ENCODE measurements around the gene HNF1A. TPM values are rescaled to one million over a fixed set of nuclear protein-coding genes. Genes with fewer than 3 reads are reported as not detected.
"Not testable (repeated sequence)": the region's sequence is repeated elsewhere in the genome, so short reads cannot be mapped to it uniquely, and the experiment has no call there.

Gene HNF1A
- total RNA-seq, 1 donor from 2014 or later: not detected

- H3K4me3 ChIP-seq (ENCODE audit: low read length in 3 of 3): peak within 1 kb of the TSS; percentile 63 to 80 (median 73)
- no peaks in the 10 kb centered on the region for H3K36me3 ChIP-seq (ENCODE audit: control insufficient read depth in 3 of 3, insufficient read depth in 3 of 3, low read length in 3 of 3)
- peaks cover 9 to 19% (median 14%) of the 10 kb centered on the region in 3 donors for H3K27me3 ChIP-seq (ENCODE audit: control insufficient read depth in 3 of 3, insufficient read depth in 3 of 3, low read length in 3 of 3)
- H3K9ac ChIP-seq (ENCODE audit: low read depth in 1 of 3, low read length in 3 of 3): peak within 1 kb of the TSS in 2 of 3 donors; percentile 14 to 33
- no peak within 1 kb of the TSS for H3K27ac ChIP-seq (ENCODE audit: low read depth, low read length)
- peaks cover 9 to 10% (median 9%) of the 10 kb centered on the region in 3 donors for H3K4me1 ChIP-seq (ENCODE audit: control insufficient read depth in 3 of 3, insufficient read depth in 3 of 3, low read length in 3 of 3)
- H3K9me3 ChIP-seq (ENCODE audit: control insufficient read depth in 3 of 3, low read length in 3 of 3): no peaks in the 10 kb centered on the region
Observed at GRCh38 chr12:121038861-121039668, 60.7 kb downstream of the HNF1A start, which contains the start of gene OASL. TSS of gene OASL (minus strand) at chr12:121039246. CDS start at chr12:121038971, 275 bp downstream.

GRCh38 chr12:121043067-121043466 is 64.7 kb downstream of the HNF1A start:
- Histone ChIP-seq H3K27me3 (ENCODE audit: control insufficient read depth in 3 of 3, insufficient read depth in 3 of 3, low read length in 3 of 3) (peaks cover 11 to 26% (median 14%) of the 10 kb centered on the region in 3 donors), H3K36me3 (ENCODE audit: control insufficient read depth in 3 of 3, insufficient read depth in 3 of 3, low read length in 3 of 3) (no peaks in the 10 kb centered on the region), H3K27ac (ENCODE audit: low read depth, low read length) (no peak overlapping the region), H3K9ac (ENCODE audit: low read depth in 1 of 3, low read length in 3 of 3) (no peak overlapping the region), H3K4me1 (ENCODE audit: control insufficient read depth in 3 of 3, insufficient read depth in 3 of 3, low read length in 3 of 3) (peaks cover 9 to 10% (median 9%) of the 10 kb centered on the region in 3 donors), H3K4me3 (ENCODE audit: low read length in 3 of 3) (no peak overlapping the region), H3K9me3 (ENCODE audit: control insufficient read depth in 3 of 3, low read length in 3 of 3) (no peaks in the 10 kb centered on the region)

GRCh38 chr12:121047400-121047799 is 69.1 kb downstream of the HNF1A start:
- not testable (repeated sequence) for H3K36me3 ChIP-seq (ENCODE audit: control insufficient read depth in 3 of 3, insufficient read depth in 3 of 3, low read length in 3 of 3)

GRCh38 chr12:121048442-121048841 is 70.1 kb downstream of the HNF1A start:
- Histone ChIP-seq H3K9me3 (ENCODE audit: control insufficient read depth in 3 of 3, low read length in 3 of 3) (no peaks in the 10 kb centered on the region), H3K36me3 (ENCODE audit: control insufficient read depth in 3 of 3, insufficient read depth in 3 of 3, low read length in 3 of 3) (no peaks in the 10 kb centered on the region), H3K9ac (ENCODE audit: low read depth in 1 of 3, low read length in 3 of 3) (no peak overlapping the region), H3K4me3 (ENCODE audit: low read length in 3 of 3) (no peak overlapping the region), H3K4me1 (ENCODE audit: control insufficient read depth in 3 of 3, insufficient read depth in 3 of 3, low read length in 3 of 3) (no peaks in the 10 kb centered on the region), H3K27me3 (ENCODE audit: control insufficient read depth in 3 of 3, insufficient read depth in 3 of 3, low read length in 3 of 3) (peaks cover 6 to 10% (median 7%) of the 10 kb centered on the region in 3 donors), H3K27ac (ENCODE audit: low read depth, low read length) (no peak overlapping the region)

More at GRCh38 chr12:121047400-121047799, 69.1 kb downstream of the HNF1A start:
- H3K4me1 ChIP-seq (ENCODE audit: control insufficient read depth in 3 of 3, insufficient read depth in 3 of 3, low read length in 3 of 3); H3K4me3 ChIP-seq (ENCODE audit: low read length in 3 of 3); H3K9me3 ChIP-seq (ENCODE audit: control insufficient read depth in 3 of 3, low read length in 3 of 3); H3K9ac ChIP-seq (ENCODE audit: low read depth in 1 of 3, low read length in 3 of 3); H3K27ac ChIP-seq (ENCODE audit: low read depth, low read length): not testable (repeated sequence)
- peaks cover 7 to 11% (median 10%) of the 10 kb centered on the region in 3 donors for H3K27me3 ChIP-seq (ENCODE audit: control insufficient read depth in 3 of 3, insufficient read depth in 3 of 3, low read length in 3 of 3)

- no peak overlapping the region for H3K9ac ChIP-seq (ENCODE audit: low read depth in 1 of 3, low read length in 3 of 3)
Observed at GRCh38 chr12:121050725-121051124, 72.4 kb downstream of the HNF1A start.

More at GRCh38 chr12:121050725-121051124, 72.4 kb downstream of the HNF1A start:
- Histone ChIP-seq H3K9me3 (ENCODE audit: control insufficient read depth in 3 of 3, low read length in 3 of 3) (no peaks in the 10 kb centered on the region), H3K27me3 (ENCODE audit: control insufficient read depth in 3 of 3, insufficient read depth in 3 of 3, low read length in 3 of 3) (peaks cover 0 to 5% (median 2%) of the 10 kb centered on the region in 3 donors), H3K27ac (ENCODE audit: low read depth, low read length) (no peak overlapping the region), H3K4me1 (ENCODE audit: control insufficient read depth in 3 of 3, insufficient read depth in 3 of 3, low read length in 3 of 3) (no peaks in the 10 kb centered on the region), H3K36me3 (ENCODE audit: control insufficient read depth in 3 of 3, insufficient read depth in 3 of 3, low read length in 3 of 3) (no peaks in the 10 kb centered on the region), H3K4me3 (ENCODE audit: low read length in 3 of 3) (no peak overlapping the region)

Other genes with a start within 250 kb of the HNF1A start
- 10.4 TPM for gene SPPL3, start 74.2 kb upstream of the HNF1A start, total RNA-seq
- 8.4 TPM for gene C12orf43, start 37.9 kb downstream of the HNF1A start, total RNA-seq
- not detected for gene OASL, start 60.7 kb downstream of the HNF1A start, total RNA-seq
- gene P2RX7, start 154.3 kb downstream of the HNF1A start, total RNA-seq: 2.1 TPM
- 14.6 TPM for gene P2RX4, start 231.6 kb downstream of the HNF1A start, total RNA-seq

Measured in skeletal muscle tissue (tissue), 4 donors.